CD4-positive, alpha-beta T cell treated with Interleukin-4 for 4 hours (primary cell): Measurements from ENCODE around the gene JAKMIP2.

ENCODE experiments used
- DNase-seq: peaks from one replicate; pipeline ENCODE4 v3.0.0-alpha.2; 2020

The JAKMIP2 gene

DNA sequence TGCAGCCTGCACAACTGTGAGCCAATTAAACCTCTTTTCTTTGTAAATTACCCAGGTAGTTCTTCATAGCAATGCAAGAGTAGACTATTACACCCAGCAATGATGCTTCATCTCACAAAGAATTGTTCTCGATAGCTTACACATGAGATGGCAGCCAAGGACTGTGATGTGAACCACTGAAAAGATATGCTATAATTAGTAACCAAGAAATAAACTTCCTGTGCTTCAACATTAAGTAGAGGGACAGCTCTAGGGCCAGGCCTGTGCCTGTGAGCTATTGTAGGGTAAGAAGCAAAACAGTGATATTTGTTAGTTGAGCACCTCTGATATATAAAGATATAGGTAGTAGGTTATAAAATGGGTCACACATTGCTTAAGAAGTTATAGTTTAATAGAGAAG is 230.9 kb downstream of the JAKMIP2 start:
- no peak for DNase-seq

DNA sequence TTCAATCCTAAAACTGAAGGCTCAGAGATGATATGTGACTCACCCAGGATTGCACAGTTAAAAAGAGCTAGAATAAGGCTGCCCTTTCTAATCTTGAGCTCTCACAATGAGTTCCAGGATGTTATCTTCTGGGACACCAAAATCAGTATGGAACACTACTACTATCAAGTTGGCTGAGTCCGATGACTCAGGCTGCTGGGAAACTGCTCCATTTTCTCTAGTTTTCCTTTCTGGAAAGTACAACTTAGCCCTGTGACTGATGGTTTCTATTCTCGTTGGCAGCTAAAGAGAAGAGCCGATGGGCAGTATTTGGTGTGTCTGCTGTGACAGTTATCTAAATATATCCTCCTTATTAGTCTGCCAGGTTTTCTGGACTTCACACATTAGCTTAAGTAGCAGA is 234.8 kb downstream of the JAKMIP2 start:
- no peak for DNase-seq

- DNase-seq: no peak
These were observed 238.0 kb downstream of the JAKMIP2 start for GRCh38 chr5:147544556-147544955.

GRCh38 chr5:147539053-147539452 is 243.5 kb downstream of the JAKMIP2 start:
- DNase-seq: no peak

GRCh38 chr5:147538236-147538635 is 244.3 kb downstream of the JAKMIP2 start:
- no peak for DNase-seq
